Endothelial cell of umbilical vein (primary cell): Measurements from ENCODE around the gene EFCC1. TPM values are rescaled to one million over a fixed set of nuclear protein-coding genes. Genes with fewer than 3 reads are reported as not detected.

Experiments
- BruUV-seq: library from RNA; stranded (reverse); fragments of 400-500 nt; replicated peaks from 2 replicates; lab custom pipeline; 2021; lab: Mats Ljungman, UMichigan
- CTCF ChIA-PET: fragments of 300-600, 350-600 bp; sonication (Branson Sonifier 250); formaldehyde crosslinking; loops from one replicate; lab custom pipeline; 2021; ENCODE audit warnings: antibody characterized with exemption, inconsistent platforms; lab: Charles Lee
- POLR2A ChIA-PET: fragments of 300-600, 350-600 bp; sonication (Branson Sonifier 250); formaldehyde crosslinking; loops from one replicate; lab custom pipeline; 2021; ENCODE audit warnings: antibody characterized with exemption, inconsistent platforms; lab: Charles Lee
- DNase-seq: peaks from one replicate; pipeline ENCODE4 v3.0.0-alpha.2; 2011; ENCODE audit warnings: low read depth, low spot score
- FAIRE-seq: peaks from 2 replicates; lab custom pipeline; 2011; peaks lifted over from hg19 to GRCh38; lab: Jason Lieb, UNC
- H2AFZ ChIP-seq: 2 replicates; pipeline ENCODE4 v1.6.0; 2012; ENCODE audit warnings: low read depth, low read length, control low read depth, inconsistent platforms
- H3K27ac ChIP-seq: 2 replicates; pipeline ENCODE4 v1.5.1; 2011; ENCODE audit warnings: low read depth, mild to moderate bottlenecking, control low read depth, low read length, moderate library complexity; ENCODE audit not compliant: insufficient read depth
- H3K27me3 ChIP-seq, 2 experiments: 2 replicates each; pipeline versions ENCODE4 v1.6.0 to v1.6.1; 2011; ENCODE audit warnings: low read length in 2 of 2, mixed read lengths in 1 of 2; ENCODE audit not compliant: control insufficient read depth in 2 of 2, insufficient read depth in 2 of 2
- H3K36me3 ChIP-seq, 2 experiments: 2 replicates in 1 of 2; 3 replicates in 1 of 2; pipeline ENCODE4 v1.5.1; 2011; ENCODE audit warnings: low read length in 2 of 2, mild to moderate bottlenecking in 1 of 2, moderate library complexity in 1 of 2; ENCODE audit not compliant: control insufficient read depth in 2 of 2, insufficient read depth in 2 of 2; ENCODE audit errors: extremely low read depth in 1 of 2
- H3K4me1 ChIP-seq: 3 replicates; pipeline ENCODE4 v1.5.1; 2011; ENCODE audit warnings: mild to moderate bottlenecking, low read length; ENCODE audit not compliant: control insufficient read depth, insufficient read depth; ENCODE audit errors: extremely low read depth
- H3K4me2 ChIP-seq: 2 replicates; pipeline ENCODE4 v1.6.1; 2011; ENCODE audit warnings: low read length, control low read depth, mixed read lengths; ENCODE audit not compliant: insufficient read depth
- H3K4me3 ChIP-seq, 3 experiments: fragments of 200-600 bp in 1 of 3; sonication (generic), shearing (Covaris generic) in 1 of 3; replicated peaks in 1 of 3; 2 replicates each; pipeline ENCODE4 v1.5.1; 2011 to 2016; ENCODE audit warnings: control low read depth in 3 of 3, low read length in 3 of 3, mild to moderate bottlenecking in 2 of 3, inconsistent platforms in 1 of 3, low read depth in 1 of 3, moderate library complexity in 1 of 3; ENCODE audit not compliant: insufficient read depth in 1 of 3
- H3K79me2 ChIP-seq: 2 replicates; pipeline ENCODE4 v1.6.0; 2012; ENCODE audit warnings: low read length, inconsistent platforms; ENCODE audit not compliant: control insufficient read depth, insufficient read depth
- H3K9ac ChIP-seq: replicated peaks from 2 replicates; pipeline ENCODE3; 2011; ENCODE audit warnings: low read length, control low read depth; ENCODE audit not compliant: insufficient read depth; ENCODE audit errors: extremely low read depth
- H3K9me1 ChIP-seq: replicated peaks from 3 replicates; pipeline ENCODE4 v1.6.0; 2011; ENCODE audit warnings: mild to moderate bottlenecking, low read length; ENCODE audit not compliant: control insufficient read depth, insufficient read depth; ENCODE audit errors: extremely low read depth
- H3K9me3 ChIP-seq: replicated peaks from 2 replicates; pipeline ENCODE4 v1.5.1; 2012; ENCODE audit warnings: low read length, inconsistent platforms; ENCODE audit not compliant: control insufficient read depth, insufficient read depth
- H4K20me1 ChIP-seq: replicated peaks from 2 replicates; pipeline ENCODE3; 2011; ENCODE audit warnings: mild to moderate bottlenecking, low read length; ENCODE audit not compliant: control insufficient read depth, insufficient read depth; ENCODE audit errors: extremely low read depth
- GATA2 ChIP-seq: IDR thresholded peaks from 2 replicates; pipeline ENCODE4 v1.7.0; 2011; ENCODE audit warnings: low read depth, mild to moderate bottlenecking, moderate library complexity, mixed read lengths, low read length; ENCODE audit not compliant: insufficient read length, insufficient read depth
- MYC ChIP-seq: IDR thresholded peaks from one replicate; pipeline ENCODE4 v1.6.1; 2011; ENCODE audit warnings: mild to moderate bottlenecking, low read depth, low read length
- POLR2AphosphoS5 ChIP-seq: IDR thresholded peaks from 2 replicates; pipeline ENCODE4 v1.6.1; 2012; ENCODE audit warnings: low read depth, mild to moderate bottlenecking, control low read depth, low read length, moderate library complexity; ENCODE audit not compliant: insufficient read depth
- dilution Hi-C: fragments of 300-500 bp; cut with MboI; formaldehyde crosslinking; loops from one replicate; pipeline ENCODE4 v1.15.0; 2019; ENCODE audit warnings: low sequenced_read_pairs; ENCODE audit not compliant: extremely low pct_ligation_motif_present
- intact Hi-C: fragments of 100-400 bp; cut with micrococcal nuclease; formaldehyde crosslinking; loops from one replicate; pipeline ENCODE4 v1.10.0; 2022
- polyA plus RNA-seq, 4 experiments: library from polyadenylated mRNA; depleted of rRNA in 3 of 4; stranded (reverse) in 3 of 4; unstranded in 1 of 4; fragments of >200 nt; gene quantifications; 2 replicates each; pipeline versions ENCODE4 v1.2.1 to v1.2.3, GENCODE V29; 2011 to 2012; ENCODE audit warnings: missing spikeins in 1 of 4
- total RNA-seq: library from RNA; stranded (reverse); gene quantifications from 2 replicates; pipeline ENCODE4 v1.2.3, GENCODE V29; 2021
- TF ChIP-seq, protein P1 (sequence below), 2 donors: IDR thresholded peaks; 1 replicate in 1 of 2; 2 replicates in 1 of 2; pipeline ENCODE4 v1.5.1; 2011; ENCODE audit warnings: low read length in 2 of 2, mild to moderate bottlenecking in 2 of 2, moderate library complexity in 2 of 2, control low read depth in 1 of 2, inconsistent platforms in 1 of 2, low read depth in 1 of 2; ENCODE audit not compliant: insufficient read depth in 1 of 2; ENCODE audit errors: extremely low read depth in 1 of 2

EFCC1 gene
- total and polyA plus RNA-seq, 2 donors (not counting 3 experiments of a cell fraction or from before 2014, with no cell fraction given) = 0.73 to 1.3 TPM

- dilution Hi-C loops (no loop called here), intact Hi-C loops (no loop called here)
- Histone ChIP-seq H3K27me3 (no peaks in the 10 kb centered on the region), H3K9me1 (no peaks in the 10 kb centered on the region), H3K9ac (no peak overlapping the region), H3K4me3 (no peak overlapping the region), H3K4me2 (no peak overlapping the region), H3K4me1 (peaks cover 4% of the 10 kb centered on the region), H3K27ac (no peak overlapping the region), H3K9me3 (no peaks in the 10 kb centered on the region), H2AFZ (no peak overlapping the region), H3K36me3 (no peaks in the 10 kb centered on the region), H3K79me2 (no peaks in the 10 kb centered on the region), H4K20me1 (no peaks in the 10 kb centered on the region)
- TF ChIP-seq POLR2AphosphoS5 = no peak
- TF ChIP-seq GATA2 = no peak
- no peak for TF ChIP-seq MYC
- TF ChIP-seq, protein P1, sequence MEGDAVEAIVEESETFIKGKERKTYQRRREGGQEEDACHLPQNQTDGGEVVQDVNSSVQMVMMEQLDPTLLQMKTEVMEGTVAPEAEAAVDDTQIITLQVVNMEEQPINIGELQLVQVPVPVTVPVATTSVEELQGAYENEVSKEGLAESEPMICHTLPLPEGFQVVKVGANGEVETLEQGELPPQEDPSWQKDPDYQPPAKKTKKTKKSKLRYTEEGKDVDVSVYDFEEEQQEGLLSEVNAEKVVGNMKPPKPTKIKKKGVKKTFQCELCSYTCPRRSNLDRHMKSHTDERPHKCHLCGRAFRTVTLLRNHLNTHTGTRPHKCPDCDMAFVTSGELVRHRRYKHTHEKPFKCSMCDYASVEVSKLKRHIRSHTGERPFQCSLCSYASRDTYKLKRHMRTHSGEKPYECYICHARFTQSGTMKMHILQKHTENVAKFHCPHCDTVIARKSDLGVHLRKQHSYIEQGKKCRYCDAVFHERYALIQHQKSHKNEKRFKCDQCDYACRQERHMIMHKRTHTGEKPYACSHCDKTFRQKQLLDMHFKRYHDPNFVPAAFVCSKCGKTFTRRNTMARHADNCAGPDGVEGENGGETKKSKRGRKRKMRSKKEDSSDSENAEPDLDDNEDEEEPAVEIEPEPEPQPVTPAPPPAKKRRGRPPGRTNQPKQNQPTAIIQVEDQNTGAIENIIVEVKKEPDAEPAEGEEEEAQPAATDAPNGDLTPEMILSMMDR (IDR thresholded peaks at IDR 0.05; ENCODE audit: extremely low read depth in 1 of 2, insufficient read depth in 1 of 2, low read depth in 1 of 2, low read length in 2 of 2) = no peak
- DNase-seq (peak; percentile 77), FAIRE-seq (peak; percentile 33)
- CTCF ChIA-PET = interaction anchor here (3.0 to 9.8 kb wide), 2 partner anchors 18 to 100 kb away, joined by 19 to 91 read pairs; no protein-coding TSS in a partner anchor
- no TSS peak for BruUV-seq
- POLR2A ChIA-PET = no interaction called here
These were observed 69.2 kb downstream of the EFCC1 start for GRCh38 chr3:129070086-129070885.
